ENCODE measurements around the gene PXT1. TPM values are rescaled to one million over a fixed set of nuclear protein-coding genes. Genes with fewer than 3 reads are reported as not detected.

Gene PXT1, protein sequence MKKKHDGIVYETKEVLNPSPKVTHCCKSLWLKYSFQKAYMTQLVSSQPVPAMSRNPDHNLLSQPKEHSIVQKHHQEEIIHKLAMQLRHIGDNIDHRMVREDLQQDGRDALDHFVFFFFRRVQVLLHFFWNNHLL
- total RNA-seq (2022; extraction: Qiagen RNA extraction; ENCODE audit: low read depth) = not detected in 5 replicates

GRCh38 chr6:36442671-36443470 is at the start of gene PXT1, which contains the start of gene KCTD20:
Gene PXT1 (minus strand): TSS chr6:36442854. CDS start chr6:36426082, 16,772 bp downstream.
Gene KCTD20 (plus strand): TSS chr6:36443000. CDS start chr6:36470098, 27,098 bp downstream.

GRCh38 chr6:36387440-36388303 is 55.0 kb downstream of the PXT1 start, which contains the start of gene ETV7:
Gene ETV7 (minus strand): TSS chr6:36387669. CDS start chr6:36387541, 128 bp downstream.

Other genes with a start within 250 kb of the PXT1 start
- gene BRPF3, start 246.1 kb downstream of the PXT1 start, total RNA-seq (2022; extraction: Qiagen RNA extraction; ENCODE audit: low read depth) = 11.1 to 13.4 TPM (median 12.1 TPM) in 5 replicates
- gene PNPLA1, start 172.8 kb downstream of the PXT1 start, total RNA-seq (2022; extraction: Qiagen RNA extraction; ENCODE audit: low read depth) = 0.03 TPM in 1 of 5 replicates, not detected in the others
- gene BNIP5, start 106.0 kb downstream of the PXT1 start, total RNA-seq (2022; extraction: Qiagen RNA extraction; ENCODE audit: low read depth) = not detected in 5 replicates
- 0.13 to 0.17 TPM (median 0.15 TPM) in 4 of 5 replicates, not detected in the other for gene ETV7, start 55.2 kb downstream of the PXT1 start, total RNA-seq (2022; extraction: Qiagen RNA extraction; ENCODE audit: low read depth)
- gene KCTD20, start 146 bp upstream of the PXT1 start, total RNA-seq (2022; extraction: Qiagen RNA extraction; ENCODE audit: low read depth) = 19.1 to 25.1 TPM (median 21.7 TPM) in 5 replicates
- 12.9 to 21.3 TPM (median 20.4 TPM) in 5 replicates for gene STK38, start 104.6 kb upstream of the PXT1 start, total RNA-seq (2022; extraction: Qiagen RNA extraction; ENCODE audit: low read depth)
- gene SRSF3, start 151.5 kb upstream of the PXT1 start, total RNA-seq (2022; extraction: Qiagen RNA extraction; ENCODE audit: low read depth) = 480 to 624 TPM (median 513 TPM) in 5 replicates
- gene CDKN1A, start 235.9 kb upstream of the PXT1 start, total RNA-seq (2022; extraction: Qiagen RNA extraction; ENCODE audit: low read depth) = 168 to 258 TPM (median 214 TPM) in 5 replicates

All from A549 treated with DMSO at 1 μM for 4 hours (cell line).